Measurements from ENCODE around the gene CEP104.

GRCh38 chr1:3872546-3872945 is 15.5 kb upstream of the CEP104 start:
- TF ChIP-seq EZH2 (IDR thresholded peaks at IDR 0.05; ENCODE audit: insufficient read depth, poor library complexity, severe bottlenecking), result no peak
- no peak for TF ChIP-seq EZH2phosphoT487 (IDR thresholded peaks at IDR 0.05; ENCODE audit: insufficient read depth, low read depth)
